Prostate gland (tissue), 2 donors: Measurements from ENCODE around the gene TSGA10IP. TPM values are rescaled to one million over a fixed set of nuclear protein-coding genes. Genes with fewer than 3 reads are reported as not detected.

ENCODE experiments used
- DNase-seq: peaks from one replicate; pipeline ENCODE4 v3.0.0-alpha.2; 2019; ENCODE audit warnings: low spot score
- H3K27ac ChIP-seq, 2 donors: fragments of 200-600 bp; sonication (generic); 2 replicates each; pipeline ENCODE4 v1.5.1; 2017 to 2019
- H3K27me3 ChIP-seq: fragments of 200-600 bp; sonication (generic); replicated peaks from 2 replicates; pipeline ENCODE4 v1.5.1; 2019; ENCODE audit not compliant: insufficient read depth
- H3K36me3 ChIP-seq, 2 donors: fragments of 200-600 bp; sonication (generic); 1 replicate in 1 of 2; 2 replicates in 1 of 2; pipeline versions ENCODE4 v1.5.1 to v1.8.1; 2017 to 2019
- H3K4me1 ChIP-seq: fragments of 200-600 bp; sonication (generic); replicated peaks from 2 replicates; pipeline ENCODE4 v1.5.1; 2019
- H3K4me3 ChIP-seq, 2 donors: fragments of 200-600 bp; sonication (generic); 2 replicates each; pipeline ENCODE4 v1.5.1; 2017 to 2019
- H3K9me3 ChIP-seq: fragments of 200-600 bp; sonication (generic); 2 replicates; pipeline ENCODE4 v1.5.1; 2017
- CTCF ChIP-seq, 4 experiments: fragments of 200-600 bp in 2 of 4; fragments of 450-650 bp in 2 of 4; sonication (generic) in 2 of 4; IDR thresholded peaks; 1 replicate in 3 of 4; 2 replicates in 1 of 4; pipeline ENCODE4 v1.5.1; 2016 to 2019; ENCODE audit warnings: antibody characterized with exemption in 4 of 4, mild to moderate bottlenecking in 2 of 4, moderate library complexity in 2 of 4
- POLR2A ChIP-seq: fragments of 450-650 bp; IDR thresholded peaks from one replicate; pipeline ENCODE4 v1.6.1; 2016; ENCODE audit warnings: antibody characterized with exemption, mild to moderate bottlenecking
- POLR2AphosphoS5 ChIP-seq: sonication (generic); formaldehyde crosslinking; IDR thresholded peaks from one replicate; pipeline ENCODE4 v1.6.1; 2017; ENCODE audit warnings: antibody characterized with exemption
- WGBS: methylation state at CpG from one replicate; pipeline ENCODE4 v1.1.5; 2018; 5-methylcytosine and 5-hydroxymethylcytosine counted together
- intact Hi-C: fragments of 100-400 bp; cut with DNase I; formaldehyde crosslinking; loops from one replicate; pipeline ENCODE4 v1.14.2; 2022
- total RNA-seq, 2 donors: library from RNA; depleted of rRNA; stranded (reverse); fragments of >200 nt; gene quantifications; one replicate each; pipeline ENCODE4 v1.1.0, GENCODE V29; 2016

Gene TSGA10IP
- total RNA-seq, 2 donors from 2014 or later = 0.68 TPM; not detected in 1

GRCh38 chr11:65915101-65915820 is 30.0 kb upstream of the TSGA10IP start:
- no peak overlapping the region for H3K4me3 ChIP-seq

GRCh38 chr11:65915821-65916251 is 29.4 kb upstream of the TSGA10IP start:
- intact Hi-C loops = loop anchor here (5.0 to 10.0 kb wide), 2 partner anchors 46 to 349 kb away; partner anchors contain the start of genes RAB1B and SART1
- Histone ChIP-seq H3K36me3 (no peaks in the 10 kb centered on the region), H3K4me3 (no peak overlapping the region), H3K27ac (peak overlapping the region; percentile 51 to 75), H3K9me3 (no peaks in the 10 kb centered on the region), H3K27me3 (no peaks in the 10 kb centered on the region), H3K4me1 (peaks cover 24% of the 10 kb centered on the region)
- TF ChIP-seq POLR2A = peak; percentile 23
- peak; percentile 78 for TF ChIP-seq POLR2AphosphoS5
- no peak for TF ChIP-seq CTCF (IDR thresholded peaks at IDR 0.05)
- peak; percentile 44 for DNase-seq
- WGBS = 27% methylated on average over 13 of the region's 13 CpGs

More at GRCh38 chr11:65915101-65915820, 30.0 kb upstream of the TSGA10IP start:
- H3K36me3 ChIP-seq = no peaks in the 10 kb centered on the region
- intact Hi-C loops = loop anchor here (5.0 to 10.0 kb wide), 2 partner anchors 47 to 350 kb away; partner anchors contain the start of genes RAB1B and SART1
- 52% methylated on average over 10 of the region's 10 CpGs for WGBS
- no peak for TF ChIP-seq CTCF (IDR thresholded peaks at IDR 0.05)
- no peak for TF ChIP-seq POLR2AphosphoS5
- TF ChIP-seq POLR2A = no peak
- no peaks in the 10 kb centered on the region for H3K9me3 ChIP-seq
- no peak for DNase-seq
- H3K27ac ChIP-seq = peak overlapping the region; percentile 51 to 75
- no peaks in the 10 kb centered on the region for H3K27me3 ChIP-seq
- H3K4me1 ChIP-seq = peaks cover 18% of the 10 kb centered on the region

DNA sequence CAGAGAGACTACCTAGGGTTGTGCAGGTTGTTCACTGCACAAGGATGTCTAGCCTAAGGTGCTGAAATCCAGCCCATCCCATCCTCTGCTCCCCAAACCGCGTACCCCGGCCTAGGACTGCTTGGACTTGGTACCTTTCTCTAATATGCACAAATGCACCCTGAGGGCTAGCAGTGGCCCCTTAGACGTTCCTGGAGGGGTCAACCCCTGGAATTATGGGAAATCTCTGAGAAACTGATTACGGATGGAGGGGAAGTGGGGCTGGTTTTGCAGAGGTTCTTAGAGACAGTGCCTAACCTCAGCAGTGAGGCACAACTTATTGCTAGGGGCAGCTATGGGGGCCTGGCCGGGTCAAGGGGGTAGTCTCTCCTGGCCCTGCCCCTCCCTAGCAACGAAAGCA is 28.9 kb upstream of the TSGA10IP start:
- no peak overlapping the region for H3K4me3 ChIP-seq
- H3K36me3 ChIP-seq = no peaks in the 10 kb centered on the region
- no peaks in the 10 kb centered on the region for H3K9me3 ChIP-seq
- H3K27me3 ChIP-seq = no peaks in the 10 kb centered on the region
- H3K27ac ChIP-seq = peak overlapping the region in 1 of 2 donors; percentile 75
- no peak for DNase-seq
- WGBS = 76% methylated on average over 7 of the region's 7 CpGs
- TF ChIP-seq POLR2A (no peak), CTCF (IDR thresholded peaks at IDR 0.05) (no peak), POLR2AphosphoS5 (no peak)
- intact Hi-C loops = loop anchor here (5.0 to 10.0 kb wide), 2 partner anchors 46 to 348 kb away; partner anchors contain the start of genes RAB1B and SART1
- H3K4me1 ChIP-seq = peaks cover 27% of the 10 kb centered on the region

- Histone ChIP-seq H3K27ac (peak overlapping the region in 1 of 2 donors; percentile 92), H3K4me3 (no peak overlapping the region), H3K27me3 (no peaks in the 10 kb centered on the region), H3K9me3 (no peaks in the 10 kb centered on the region), H3K4me1 (peaks cover 27% of the 10 kb centered on the region), H3K36me3 (no peaks in the 10 kb centered on the region)
- 85% methylated on average over 3 of the region's 3 CpGs for WGBS
- TF ChIP-seq POLR2AphosphoS5 = no peak
- TF ChIP-seq CTCF (IDR thresholded peaks at IDR 0.05) = no peak
- no peak for TF ChIP-seq POLR2A
- DNase-seq = no peak
- intact Hi-C loops = loop anchor here (5.0 to 10.0 kb wide), 2 partner anchors 45 to 348 kb away; partner anchors contain the start of genes RAB1B and SART1
These were observed 28.2 kb upstream of the TSGA10IP start for GRCh38 chr11:65917077-65917433.
